Stomach (tissue), 4 donors: ENCODE results near the gene TNS2.

Experiments
- CTCF ChIP-seq, 7 experiments: fragments of 450-650 bp in 4 of 7; fragments of 200-600 bp in 3 of 7; sonication (generic) in 3 of 7; IDR thresholded peaks; one replicate each; pipeline ENCODE4 v1.5.1; 2016 to 2019; ENCODE audit warnings: antibody characterized with exemption in 7 of 7, control low read depth in 2 of 7, mild to moderate bottlenecking in 1 of 7
- EP300 ChIP-seq: sonication (generic); formaldehyde crosslinking; IDR thresholded peaks from one replicate; pipeline ENCODE4 v1.6.1; 2017; ENCODE audit warnings: antibody characterized with exemption
- POLR2A ChIP-seq, 4 donors: fragments of 450-650 bp; IDR thresholded peaks; one replicate each; pipeline ENCODE4 v1.6.1; 2016; ENCODE audit warnings: antibody characterized with exemption in 4 of 4, control low read depth in 2 of 4, mild to moderate bottlenecking in 1 of 4, moderate library complexity in 1 of 4

GRCh38 chr12:53051058-53051880 lies 1.4 kb downstream of the TNS2 start:
- peak in 4 of 7 experiments; percentile 12 to 26 (median 17) for TF ChIP-seq CTCF (IDR thresholded peaks at IDR 0.05)
- no peak for TF ChIP-seq POLR2A (IDR thresholded peaks at IDR 0.05)
- no peak for TF ChIP-seq EP300
